ENCODE measurements around the gene PCDHGA5.

DNA sequence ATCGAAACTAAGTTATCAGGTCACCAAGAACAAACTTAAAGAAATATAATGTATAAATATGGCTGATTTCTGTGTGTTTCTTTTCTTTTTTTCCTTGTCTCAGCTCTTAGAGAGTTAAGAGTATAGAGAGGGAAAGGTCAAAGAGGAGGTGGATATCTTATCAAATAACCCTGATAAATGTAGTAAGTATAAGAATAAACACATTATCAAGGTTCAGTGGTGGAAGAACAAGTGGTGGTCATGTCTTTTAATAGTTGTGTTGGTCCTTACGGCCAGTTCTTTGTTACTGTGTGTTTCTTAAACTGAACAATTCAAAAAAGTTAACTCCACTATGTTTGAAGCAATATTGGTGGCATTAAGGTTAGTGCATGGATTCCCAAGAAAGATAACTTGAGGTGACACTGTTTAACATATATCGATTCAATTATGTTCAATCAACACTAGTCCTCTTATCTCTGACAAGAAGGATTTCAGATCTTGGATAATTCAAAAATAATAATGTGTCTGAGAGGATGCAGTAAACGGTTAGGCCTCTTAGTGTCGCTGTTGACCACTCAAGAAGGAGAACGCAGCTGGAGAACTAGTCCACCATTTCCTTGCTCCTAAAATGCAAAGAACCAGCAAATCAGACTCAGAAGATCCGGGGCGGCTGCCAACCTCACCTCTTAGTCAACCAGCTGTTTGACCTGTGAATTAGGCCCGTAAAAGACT lies 20.6 kb upstream of the PCDHGA5 start, which contains the start of gene PCDHGA3:
- TF ChIP-seq, protein P1, sequence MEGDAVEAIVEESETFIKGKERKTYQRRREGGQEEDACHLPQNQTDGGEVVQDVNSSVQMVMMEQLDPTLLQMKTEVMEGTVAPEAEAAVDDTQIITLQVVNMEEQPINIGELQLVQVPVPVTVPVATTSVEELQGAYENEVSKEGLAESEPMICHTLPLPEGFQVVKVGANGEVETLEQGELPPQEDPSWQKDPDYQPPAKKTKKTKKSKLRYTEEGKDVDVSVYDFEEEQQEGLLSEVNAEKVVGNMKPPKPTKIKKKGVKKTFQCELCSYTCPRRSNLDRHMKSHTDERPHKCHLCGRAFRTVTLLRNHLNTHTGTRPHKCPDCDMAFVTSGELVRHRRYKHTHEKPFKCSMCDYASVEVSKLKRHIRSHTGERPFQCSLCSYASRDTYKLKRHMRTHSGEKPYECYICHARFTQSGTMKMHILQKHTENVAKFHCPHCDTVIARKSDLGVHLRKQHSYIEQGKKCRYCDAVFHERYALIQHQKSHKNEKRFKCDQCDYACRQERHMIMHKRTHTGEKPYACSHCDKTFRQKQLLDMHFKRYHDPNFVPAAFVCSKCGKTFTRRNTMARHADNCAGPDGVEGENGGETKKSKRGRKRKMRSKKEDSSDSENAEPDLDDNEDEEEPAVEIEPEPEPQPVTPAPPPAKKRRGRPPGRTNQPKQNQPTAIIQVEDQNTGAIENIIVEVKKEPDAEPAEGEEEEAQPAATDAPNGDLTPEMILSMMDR (IDR thresholded peaks at IDR 0.05) = peak in 1 of 6 experiments; percentile 12
- TF ChIP-seq POLR2A (IDR thresholded peaks at IDR 0.05) (no peak), POLR2AphosphoS5 (IDR thresholded peaks at IDR 0.05) (no peak)

Data from upper lobe of left lung (tissue), 4 donors.